ENCODE data around the gene VSX1.

VSX1 gene

DNA sequence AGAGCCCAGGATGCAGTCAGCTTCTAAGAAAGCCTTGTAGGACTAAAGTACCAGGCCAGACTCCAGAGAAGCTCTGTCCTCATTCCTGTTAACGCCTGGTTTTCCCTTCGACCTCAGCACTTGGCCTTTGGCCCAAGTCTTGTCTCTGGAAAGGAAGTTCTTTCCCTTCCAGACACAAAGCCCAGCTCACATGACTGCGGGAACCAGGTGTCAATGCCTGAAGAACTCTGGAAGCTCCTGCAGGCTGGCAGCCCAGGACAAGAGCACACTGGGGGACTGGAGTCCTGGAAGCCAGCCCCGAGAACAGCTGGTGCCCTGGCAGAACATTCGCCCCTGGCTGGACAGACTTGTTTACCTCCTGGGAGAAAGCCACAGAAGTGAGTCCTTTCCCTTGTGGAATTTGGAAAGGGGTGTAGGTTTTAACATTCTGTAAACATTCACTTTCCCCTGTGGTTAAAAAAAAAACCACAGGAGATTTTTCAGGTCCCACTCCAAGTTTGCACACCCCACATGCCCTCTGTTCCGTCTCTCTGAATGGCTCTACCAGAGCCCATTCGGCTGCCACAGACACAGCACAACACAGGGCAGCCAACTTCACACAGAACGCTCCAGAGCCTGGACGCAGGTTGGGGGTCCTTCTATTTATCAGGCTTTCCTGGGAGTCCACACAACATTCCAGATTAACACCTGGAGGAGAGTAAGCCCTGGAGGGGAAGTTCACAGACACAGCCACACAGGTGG is 42.1 kb downstream of the VSX1 start:
- TF ChIP-seq MYC (IDR thresholded peaks at IDR 0.05; ENCODE audit: low read depth, low read length) (no peak), POLR2A (IDR thresholded peaks at IDR 0.05; ENCODE audit: extremely low read depth, insufficient read length) (no peak), CTCF (IDR thresholded peaks at IDR 0.05; ENCODE audit: low read depth, low read length) (no peak)
- TF ChIP-seq, protein P1, sequence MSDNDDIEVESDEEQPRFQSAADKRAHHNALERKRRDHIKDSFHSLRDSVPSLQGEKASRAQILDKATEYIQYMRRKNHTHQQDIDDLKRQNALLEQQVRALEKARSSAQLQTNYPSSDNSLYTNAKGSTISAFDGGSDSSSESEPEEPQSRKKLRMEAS (IDR thresholded peaks at IDR 0.05; ENCODE audit: low read depth, low read length): no peak
- no peak overlapping the region for H3K4me3 ChIP-seq (ENCODE audit: low read depth, low read length)
- DNase-seq (ENCODE audit: low read depth): no peak

- no peak overlapping the region for H3K4me3 ChIP-seq (ENCODE audit: low read depth, low read length)
- DNase-seq (ENCODE audit: low read depth): no peak
- no peak for TF ChIP-seq MYC (IDR thresholded peaks at IDR 0.05; ENCODE audit: low read depth, low read length)
- TF ChIP-seq CTCF (IDR thresholded peaks at IDR 0.05; ENCODE audit: low read depth, low read length): no peak
- TF ChIP-seq, protein P1 (IDR thresholded peaks at IDR 0.05; ENCODE audit: low read depth, low read length): no peak
- TF ChIP-seq POLR2A (IDR thresholded peaks at IDR 0.05; ENCODE audit: extremely low read depth, insufficient read length): no peak
Observed at GRCh38 chr20:25038591-25039015, 43.3 kb downstream of the VSX1 start.

- TF ChIP-seq CTCF (IDR thresholded peaks at IDR 0.05; ENCODE audit: low read depth, low read length) (no peak), POLR2A (IDR thresholded peaks at IDR 0.05; ENCODE audit: extremely low read depth, insufficient read length) (no peak), MYC (IDR thresholded peaks at IDR 0.05; ENCODE audit: low read depth, low read length) (no peak)
- TF ChIP-seq, protein P1 (IDR thresholded peaks at IDR 0.05; ENCODE audit: low read depth, low read length): no peak
- DNase-seq (ENCODE audit: low read depth): no peak
- no peak overlapping the region for H3K4me3 ChIP-seq (ENCODE audit: low read depth, low read length)
Observed at GRCh38 chr20:25038103-25038410, 43.9 kb downstream of the VSX1 start.

DNA sequence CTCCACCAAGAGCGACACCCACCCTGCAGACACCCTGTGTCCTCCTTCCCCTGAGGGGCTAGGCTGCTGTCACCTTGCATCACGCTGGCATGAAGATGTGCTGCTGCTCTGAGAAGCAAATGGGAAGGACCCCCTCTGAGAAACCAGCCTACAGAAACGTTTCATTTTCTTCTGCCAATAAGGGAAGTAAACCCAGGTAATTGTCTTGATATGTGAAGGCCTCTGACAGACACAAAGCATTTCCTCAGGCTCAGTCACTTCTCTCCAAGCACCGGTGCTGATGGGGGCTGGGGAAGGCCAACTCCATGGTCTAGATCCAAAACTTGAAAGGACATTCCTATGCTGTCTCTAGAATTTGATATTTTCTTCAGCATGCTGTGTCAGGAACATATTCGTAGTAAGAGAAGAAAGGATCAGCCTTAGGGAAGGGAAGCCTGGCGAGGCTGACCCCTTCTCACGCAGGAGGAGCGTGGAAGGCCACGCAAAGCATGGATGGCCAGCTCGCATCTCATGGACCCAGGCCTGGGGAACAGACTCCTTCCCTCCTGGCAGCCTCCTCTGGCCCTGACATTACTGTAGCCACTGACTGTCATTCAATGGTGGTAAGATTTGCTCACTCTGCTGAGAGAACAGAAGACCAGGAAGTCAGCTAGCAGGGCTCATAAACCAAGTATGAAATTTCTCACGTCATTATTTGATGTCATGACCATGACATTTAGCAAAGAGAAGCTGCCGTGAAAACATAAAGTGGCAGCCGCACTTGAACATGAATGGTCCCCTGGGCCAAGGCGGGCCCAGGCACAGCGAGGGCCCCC is 44.4 kb downstream of the VSX1 start:
- TF ChIP-seq, protein P1 (IDR thresholded peaks at IDR 0.05; ENCODE audit: low read depth, low read length): no peak
- TF ChIP-seq POLR2A (IDR thresholded peaks at IDR 0.05; ENCODE audit: extremely low read depth, insufficient read length) (no peak), MYC (IDR thresholded peaks at IDR 0.05; ENCODE audit: low read depth, low read length) (no peak), CTCF (IDR thresholded peaks at IDR 0.05; ENCODE audit: low read depth, low read length) (no peak)
- H3K4me3 ChIP-seq (ENCODE audit: low read depth, low read length): no peak overlapping the region
- no peak for DNase-seq (ENCODE audit: low read depth)

DNA sequence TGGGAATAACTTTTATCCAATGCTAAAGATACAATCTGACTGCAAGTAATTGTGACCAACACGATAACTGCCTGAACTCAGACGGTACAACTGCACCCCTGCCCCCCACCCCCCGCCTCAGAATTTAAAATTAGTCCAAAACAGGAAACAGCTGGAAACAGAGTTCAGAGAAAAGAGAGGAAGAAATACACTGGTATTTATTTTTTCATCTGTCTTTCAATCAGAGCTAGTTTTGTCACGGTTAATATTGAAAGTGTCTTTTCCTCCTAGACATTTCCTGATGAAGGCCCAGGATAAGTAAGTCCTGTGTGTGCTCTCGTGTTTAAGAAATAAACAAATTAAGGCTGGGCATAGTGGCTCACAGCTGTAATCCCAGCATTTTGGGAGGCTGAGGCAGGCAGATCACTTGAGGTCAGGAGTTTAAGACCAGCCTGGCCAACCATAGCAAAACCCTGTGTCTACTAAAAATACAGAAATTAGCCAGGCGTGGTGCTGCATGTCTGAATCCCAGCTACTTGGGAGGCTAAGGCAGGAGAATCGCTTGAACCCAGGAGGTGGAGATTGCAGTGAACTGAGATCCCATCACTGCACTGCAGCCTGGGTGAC is 45.5 kb downstream of the VSX1 start:
- H3K4me3 ChIP-seq (ENCODE audit: low read depth, low read length): no peak overlapping the region
- no peak for DNase-seq (ENCODE audit: low read depth)
- TF ChIP-seq, protein P1 (IDR thresholded peaks at IDR 0.05; ENCODE audit: low read depth, low read length): no peak
- TF ChIP-seq POLR2A (IDR thresholded peaks at IDR 0.05; ENCODE audit: extremely low read depth, insufficient read length) (no peak), MYC (IDR thresholded peaks at IDR 0.05; ENCODE audit: low read depth, low read length) (no peak), CTCF (IDR thresholded peaks at IDR 0.05; ENCODE audit: low read depth, low read length) (no peak)

Data from NB4 (cell line).